Esophagus muscularis mucosa (tissue), 4 donors: ENCODE measurements around the gene HOXA9. TPM values are rescaled to one million over a fixed set of nuclear protein-coding genes. Genes with fewer than 3 reads are reported as not detected.

Source experiments
- DNase-seq: peaks from one replicate; pipeline ENCODE4 v3.0.0-alpha.2; 2017; ENCODE audit errors: extremely low spot score
- H3K27ac ChIP-seq, 4 donors: fragments of 200-600 bp; sonication (generic); replicated peaks in 1 of 4; 1 replicate in 3 of 4; 2 replicates in 1 of 4; pipeline ENCODE4 v1.5.1; 2016 to 2019; ENCODE audit warnings: mild to moderate bottlenecking in 1 of 4
- H3K27me3 ChIP-seq, 4 donors: fragments of 200-600 bp; sonication (generic); one replicate each; pipeline versions ENCODE4 v1.5.1 to v1.6.0; 2016 to 2019
- H3K36me3 ChIP-seq, 4 donors: fragments of 200-600 bp; sonication (generic); one replicate each; pipeline ENCODE4 v1.5.1; 2016 to 2019
- H3K4me1 ChIP-seq, 4 donors: fragments of 200-600 bp; sonication (generic); one replicate each; pipeline ENCODE4 v1.5.1; 2016 to 2019
- H3K4me3 ChIP-seq, 4 donors: fragments of 200-600 bp; sonication (generic); 1 replicate in 2 of 4; 2 replicates in 2 of 4; pipeline ENCODE4 v1.5.1; 2016 to 2019; ENCODE audit warnings: mild to moderate bottlenecking in 4 of 4, moderate library complexity in 1 of 4
- H3K9me3 ChIP-seq, 4 donors: fragments of 200-600 bp; sonication (generic); 1 replicate in 3 of 4; 2 replicates in 1 of 4; pipeline ENCODE4 v1.5.1; 2016 to 2019
- EP300 ChIP-seq: sonication (generic); formaldehyde crosslinking; IDR thresholded peaks from one replicate; pipeline ENCODE4 v1.6.1; 2017; ENCODE audit warnings: antibody characterized with exemption
- POLR2A ChIP-seq: fragments of 450-650 bp; IDR thresholded peaks from one replicate; pipeline ENCODE4 v1.6.1; 2017; ENCODE audit warnings: antibody characterized with exemption, moderate library complexity, mild to moderate bottlenecking, low read depth
- POLR2AphosphoS5 ChIP-seq, 2 donors: sonication (generic); formaldehyde crosslinking; IDR thresholded peaks; one replicate each; pipeline ENCODE4 v1.6.1; 2017; ENCODE audit warnings: antibody characterized with exemption in 2 of 2
- WGBS: methylation state at CpG from one replicate; pipeline ENCODE4 v1.1.5; 2018; 5-methylcytosine and 5-hydroxymethylcytosine counted together
- intact Hi-C: fragments of 100-400 bp; cut with DNase I; formaldehyde crosslinking; loops from one replicate; pipeline ENCODE4 v1.15.1; 2023
- total RNA-seq, 4 donors: library from RNA; depleted of rRNA; stranded (reverse); fragments of >200 nt; gene quantifications; one replicate each; pipeline versions ENCODE4 v1.1.0 to v1.2.1, GENCODE V29; 2016
- TF ChIP-seq, protein P1 (sequence below), 3 experiments: fragments of 200-600 bp in 2 of 3; fragments of 450-650 bp in 1 of 3; sonication (generic) in 2 of 3; IDR thresholded peaks; one replicate each; pipeline ENCODE4 v1.5.1; 2017 to 2019; ENCODE audit warnings: antibody characterized with exemption in 3 of 3, mild to moderate bottlenecking in 2 of 3, moderate library complexity in 1 of 3

The HOXA9 gene
- total RNA-seq, 4 donors from 2014 or later: 0.50 TPM; not detected in 3

DNA sequence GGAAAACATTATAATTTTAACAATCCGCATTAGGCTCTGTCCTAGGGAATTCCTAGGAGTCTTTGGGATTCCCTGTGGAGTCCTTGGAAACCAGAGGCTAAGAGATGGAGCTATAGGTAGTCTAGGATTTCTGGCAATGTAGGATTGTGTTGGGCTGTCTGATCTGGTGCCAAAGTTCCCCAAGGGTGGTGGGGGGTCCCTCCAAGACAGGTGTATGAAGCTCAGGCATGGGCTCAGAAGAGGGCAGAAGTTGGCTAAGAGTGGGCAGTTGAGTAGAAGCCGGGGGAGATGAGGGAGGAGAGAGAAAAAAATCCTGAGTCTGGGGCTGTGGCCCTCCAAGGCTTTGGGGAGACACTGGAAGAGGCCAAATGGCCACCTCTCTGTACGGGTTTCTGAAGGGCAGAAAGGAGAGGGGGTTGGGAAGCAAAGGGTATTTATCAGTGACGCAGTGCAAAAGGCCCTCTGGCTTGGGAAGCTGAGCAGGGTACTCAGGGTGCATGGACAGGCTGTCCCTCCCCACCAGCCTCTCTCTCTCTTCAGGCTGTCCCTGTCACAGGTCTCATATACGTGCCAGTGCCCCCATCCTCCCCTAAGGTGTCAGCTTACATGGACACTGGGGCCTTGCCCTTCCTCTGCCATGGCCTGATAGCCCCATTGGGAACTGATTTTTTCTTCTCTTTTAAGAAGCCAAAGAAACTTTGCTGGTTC is 18.7 kb downstream of the HOXA9 start:
- intact Hi-C loops: loop anchor here (10.0 kb wide), 2 partner anchors 122 to 942 kb away; partner anchors contain the start of genes CBX3 and HNRNPA2B1
- Histone ChIP-seq H3K36me3 (no peaks in the 10 kb centered on the region), H3K27me3 (peaks cover 6 to 66% (median 17%) of the 10 kb centered on the region in 4 donors), H3K27ac (no peak overlapping the region), H3K4me3 (no peak overlapping the region), H3K9me3 (no peaks in the 10 kb centered on the region), H3K4me1 (peaks cover 35 to 45% (median 39%) of the 10 kb centered on the region in 4 donors)
- TF ChIP-seq, protein P1, sequence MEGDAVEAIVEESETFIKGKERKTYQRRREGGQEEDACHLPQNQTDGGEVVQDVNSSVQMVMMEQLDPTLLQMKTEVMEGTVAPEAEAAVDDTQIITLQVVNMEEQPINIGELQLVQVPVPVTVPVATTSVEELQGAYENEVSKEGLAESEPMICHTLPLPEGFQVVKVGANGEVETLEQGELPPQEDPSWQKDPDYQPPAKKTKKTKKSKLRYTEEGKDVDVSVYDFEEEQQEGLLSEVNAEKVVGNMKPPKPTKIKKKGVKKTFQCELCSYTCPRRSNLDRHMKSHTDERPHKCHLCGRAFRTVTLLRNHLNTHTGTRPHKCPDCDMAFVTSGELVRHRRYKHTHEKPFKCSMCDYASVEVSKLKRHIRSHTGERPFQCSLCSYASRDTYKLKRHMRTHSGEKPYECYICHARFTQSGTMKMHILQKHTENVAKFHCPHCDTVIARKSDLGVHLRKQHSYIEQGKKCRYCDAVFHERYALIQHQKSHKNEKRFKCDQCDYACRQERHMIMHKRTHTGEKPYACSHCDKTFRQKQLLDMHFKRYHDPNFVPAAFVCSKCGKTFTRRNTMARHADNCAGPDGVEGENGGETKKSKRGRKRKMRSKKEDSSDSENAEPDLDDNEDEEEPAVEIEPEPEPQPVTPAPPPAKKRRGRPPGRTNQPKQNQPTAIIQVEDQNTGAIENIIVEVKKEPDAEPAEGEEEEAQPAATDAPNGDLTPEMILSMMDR (IDR thresholded peaks at IDR 0.05): no peak
- TF ChIP-seq POLR2AphosphoS5 (IDR thresholded peaks at IDR 0.05) (no peak), EP300 (no peak), POLR2A (no peak)
- DNase-seq: no peak
- 81% methylated on average over 5 of the region's 5 CpGs for WGBS

DNA sequence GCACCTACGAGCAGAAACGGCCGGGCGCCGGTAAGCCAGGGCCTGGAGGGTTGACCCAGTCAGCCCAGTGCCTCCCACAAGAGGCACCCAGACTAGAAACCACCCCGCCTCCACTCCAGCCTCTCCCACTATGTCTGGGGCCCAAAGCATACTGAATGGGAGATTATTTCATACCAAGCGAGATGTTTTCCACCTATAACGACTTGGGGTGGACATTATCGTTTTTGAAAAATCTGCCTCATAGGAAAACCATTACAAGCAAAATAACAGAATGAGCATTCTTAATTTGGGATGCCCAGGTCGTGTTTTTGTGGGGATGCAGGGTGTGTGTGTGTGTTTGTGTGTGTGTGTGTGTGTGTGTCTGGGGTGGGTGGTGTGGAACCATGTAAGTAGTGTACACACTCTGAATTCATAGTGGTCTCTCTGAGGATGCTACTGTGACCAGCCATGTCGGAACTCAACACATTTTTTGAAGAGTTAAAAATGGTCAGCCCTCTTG is 19.4 kb downstream of the HOXA9 start:
- H3K4me1 ChIP-seq: peaks cover 28 to 38% (median 32%) of the 10 kb centered on the region in 4 donors
- no peak overlapping the region for H3K4me3 ChIP-seq
- H3K27ac ChIP-seq: no peak overlapping the region
- no peaks in the 10 kb centered on the region for H3K36me3 ChIP-seq
- whole genome bisulfite sequencing: 77% methylated on average over 11 of the region's 11 CpGs
- DNase-seq: no peak
- H3K9me3 ChIP-seq: no peaks in the 10 kb centered on the region
- peaks cover 0 to 59% (median 13%) of the 10 kb centered on the region in 4 donors for H3K27me3 ChIP-seq
- intact Hi-C loops: loop anchor here (10.0 kb wide), 2 partner anchors 121 to 941 kb away; partner anchors contain the start of genes CBX3 and HNRNPA2B1
- TF ChIP-seq POLR2A (no peak), POLR2AphosphoS5 (IDR thresholded peaks at IDR 0.05) (no peak), EP300 (no peak)
- TF ChIP-seq, protein P1 (IDR thresholded peaks at IDR 0.05): no peak

DNA sequence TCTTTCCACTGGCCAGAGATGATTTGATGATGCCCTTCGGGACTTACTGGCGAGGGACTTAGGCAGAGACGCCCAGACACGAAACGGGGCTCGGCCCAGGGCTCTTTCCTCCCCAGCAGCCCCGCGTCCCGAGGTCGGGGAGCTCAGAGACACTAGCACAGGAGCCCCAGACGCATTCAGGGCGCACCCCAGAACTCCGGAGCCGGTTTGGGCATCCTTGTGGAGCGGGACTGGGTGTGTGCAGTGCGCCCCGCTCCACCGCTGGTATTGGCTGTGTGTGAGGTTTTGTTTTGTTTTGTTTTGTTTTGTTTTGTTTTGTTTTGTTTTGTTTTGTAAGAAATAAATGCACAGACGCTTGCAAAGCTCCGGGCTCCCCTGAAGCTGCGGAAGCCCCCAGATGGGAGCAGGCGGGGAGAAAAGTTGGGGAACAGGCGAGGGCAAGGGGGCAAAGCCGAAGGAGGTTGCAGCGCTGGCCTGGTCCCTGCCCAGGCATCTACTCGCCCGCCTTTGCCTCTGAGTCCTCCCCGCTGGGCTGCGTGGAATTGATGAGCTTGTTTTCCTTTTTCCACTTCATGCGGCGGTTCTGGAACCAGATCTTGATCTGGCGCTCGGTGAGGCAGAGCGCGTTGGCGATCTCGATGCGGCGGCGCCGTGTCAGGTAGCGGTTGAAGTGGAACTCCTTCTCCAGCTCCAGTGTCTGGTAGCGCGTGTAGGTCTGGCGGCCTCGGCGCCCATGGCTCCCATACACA is 20.0 kb downstream of the HOXA9 start:
- Histone ChIP-seq H3K9me3 (no peaks in the 10 kb centered on the region), H3K27me3 (peaks cover 0 to 55% (median 13%) of the 10 kb centered on the region in 4 donors), H3K27ac (no peak overlapping the region), H3K36me3 (no peaks in the 10 kb centered on the region), H3K4me3 (peak overlapping the region in 1 of 4 donors; percentile 95), H3K4me1 (peaks cover 22 to 32% (median 30%) of the 10 kb centered on the region in 4 donors)
- 84% methylated on average over 43 of the region's 47 CpGs for WGBS
- intact Hi-C loops: loop anchor here (10.0 kb wide), 2 partner anchors 121 to 941 kb away; partner anchors contain the start of genes CBX3 and HNRNPA2B1
- DNase-seq: no peak
- TF ChIP-seq POLR2A: no peak
- no peak for TF ChIP-seq POLR2AphosphoS5 (IDR thresholded peaks at IDR 0.05)
- TF ChIP-seq, protein P1 (IDR thresholded peaks at IDR 0.05): no peak
- TF ChIP-seq EP300: no peak

DNA sequence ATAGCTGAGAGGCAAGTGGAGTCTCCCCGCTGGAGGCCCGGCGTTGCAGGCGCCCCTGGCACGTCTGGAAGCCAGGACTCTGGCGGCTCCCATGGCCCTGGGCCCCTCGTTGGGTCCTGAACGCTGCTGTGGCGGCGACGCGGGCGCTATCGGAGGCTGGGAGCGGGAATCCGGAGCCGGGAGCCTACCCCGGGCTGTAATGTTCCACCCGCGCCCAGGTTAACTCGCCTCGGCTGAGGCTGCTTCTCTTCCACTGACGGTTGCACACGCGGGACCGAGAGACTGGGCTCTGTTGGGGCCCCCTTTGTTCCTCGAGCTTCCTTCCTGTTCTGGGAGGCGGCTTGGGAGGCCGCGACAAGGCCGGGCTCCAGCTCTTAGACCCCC is 20.6 kb downstream of the HOXA9 start:
- no peaks in the 10 kb centered on the region for H3K9me3 ChIP-seq
- no peak overlapping the region for H3K27ac ChIP-seq
- peaks cover 21 to 32% (median 31%) of the 10 kb centered on the region in 4 donors for H3K4me1 ChIP-seq
- no peak for DNase-seq
- peak overlapping the region; percentile 83 to 96 (median 90) for H3K4me3 ChIP-seq
- H3K36me3 ChIP-seq: no peaks in the 10 kb centered on the region
- intact Hi-C loops: loop anchor here (10.0 kb wide), 2 partner anchors 120 to 940 kb away; partner anchors contain the start of genes CBX3 and HNRNPA2B1
- WGBS: 56% methylated on average over 30 of the region's 31 CpGs
- TF ChIP-seq POLR2AphosphoS5 (IDR thresholded peaks at IDR 0.05) (no peak), POLR2A (no peak), EP300 (no peak)
- TF ChIP-seq, protein P1 (IDR thresholded peaks at IDR 0.05): no peak
- H3K27me3 ChIP-seq: peaks cover 0 to 51% (median 13%) of the 10 kb centered on the region in 4 donors
